Measurements from ENCODE around the gene IQCN. TPM values are rescaled to one million over a fixed set of nuclear protein-coding genes. Genes with fewer than 3 reads are reported as not detected.

Gene IQCN
- total and polyA plus RNA-seq, 2 donors (not counting 1 experiment from before 2014, with no cell fraction given) = 0.79 to 0.83 TPM

DNA sequence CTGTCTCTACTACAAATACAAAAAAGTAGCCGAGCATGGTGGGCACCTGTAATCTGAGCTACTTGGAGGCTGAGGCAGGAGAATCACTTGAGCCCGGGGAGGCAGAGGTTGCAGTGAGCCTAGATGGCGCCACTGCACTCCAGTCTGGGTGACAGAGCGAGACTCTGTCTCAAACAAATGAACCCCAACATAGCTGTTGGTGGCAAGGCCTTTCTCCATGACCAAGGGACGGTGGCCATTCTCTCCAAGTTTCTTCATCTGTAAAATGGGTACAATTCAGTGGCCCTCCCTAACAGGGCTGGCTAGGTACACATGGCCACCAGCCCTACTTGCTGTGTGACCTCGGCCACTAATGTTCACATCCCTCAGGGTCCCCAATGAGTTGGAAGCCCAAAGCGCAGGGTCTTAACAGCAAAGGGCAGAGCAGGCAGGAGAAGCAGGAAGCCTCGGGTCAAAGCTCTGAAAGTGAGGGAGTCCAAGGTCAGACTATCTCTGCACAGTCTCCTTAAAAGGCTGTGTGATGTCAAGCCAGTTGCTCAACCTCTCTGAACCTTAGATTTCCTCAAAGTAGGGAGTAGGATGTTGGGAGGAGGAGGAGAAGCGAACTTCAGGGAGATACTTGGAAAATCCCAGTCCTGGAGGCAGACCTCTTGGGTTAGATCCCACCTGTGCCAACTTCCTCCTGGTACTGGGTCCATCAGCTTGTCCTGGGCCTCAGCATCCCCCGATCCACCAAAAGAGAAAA, 4.4 kb upstream of the IQCN start:
- H3K27me3 ChIP-seq (ENCODE audit: control insufficient read depth, insufficient read depth, low read length) = no peaks in the 10 kb centered on the region
- H3K4me3 ChIP-seq (replicated peaks in 1 of 4; ENCODE audit: control extremely low read depth in 1 of 4, insufficient read depth in 1 of 4, low read depth in 3 of 4, low read length in 4 of 4) = peak overlapping the region; percentile 85 to 95 (median 92)
- H3K79me2 ChIP-seq (ENCODE audit: control insufficient read depth, insufficient read depth, low read length) = peaks cover 49% of the 10 kb centered on the region
- peak overlapping the region; percentile 99 for H3K9ac ChIP-seq (ENCODE audit: insufficient read depth, low read length)
- DNase-seq (ENCODE audit: low read depth in 2 of 2) = peak in 1 of 2 donors; percentile 13
- H3K4me1 ChIP-seq (ENCODE audit: control insufficient read depth, extremely low read depth, insufficient read depth, low read length) = peaks cover 33% of the 10 kb centered on the region
- peak overlapping the region; percentile 97 for H3K4me2 ChIP-seq (ENCODE audit: extremely low read depth, insufficient read depth, low read length)
- no peaks in the 10 kb centered on the region for H3K9me3 ChIP-seq (ENCODE audit: control insufficient read depth, insufficient read depth, low read depth, low read length)
- H2AFZ ChIP-seq (ENCODE audit: low read length) = no peak overlapping the region
- H4K20me1 ChIP-seq (ENCODE audit: control insufficient read depth, extremely low read depth, insufficient read depth, low read length) = no peaks in the 10 kb centered on the region
- peak; percentile 9 to 21 for TF ChIP-seq CTCF (conservative IDR thresholded peaks at IDR 0.05 in 1 of 2, IDR thresholded peaks at IDR 0.05 in 1 of 2; ENCODE audit: low read depth in 1 of 2, low read length in 2 of 2)
- TF ChIP-seq EZH2 (IDR thresholded peaks at IDR 0.05; ENCODE audit: low read length, missing control alignments) = no peak
- peaks cover 11% of the 10 kb centered on the region for H3K36me3 ChIP-seq (ENCODE audit: control insufficient read depth, insufficient read depth, low read length)
- peak overlapping the region; percentile 97 for H3K27ac ChIP-seq (ENCODE audit: insufficient read depth, low read length)

DNA sequence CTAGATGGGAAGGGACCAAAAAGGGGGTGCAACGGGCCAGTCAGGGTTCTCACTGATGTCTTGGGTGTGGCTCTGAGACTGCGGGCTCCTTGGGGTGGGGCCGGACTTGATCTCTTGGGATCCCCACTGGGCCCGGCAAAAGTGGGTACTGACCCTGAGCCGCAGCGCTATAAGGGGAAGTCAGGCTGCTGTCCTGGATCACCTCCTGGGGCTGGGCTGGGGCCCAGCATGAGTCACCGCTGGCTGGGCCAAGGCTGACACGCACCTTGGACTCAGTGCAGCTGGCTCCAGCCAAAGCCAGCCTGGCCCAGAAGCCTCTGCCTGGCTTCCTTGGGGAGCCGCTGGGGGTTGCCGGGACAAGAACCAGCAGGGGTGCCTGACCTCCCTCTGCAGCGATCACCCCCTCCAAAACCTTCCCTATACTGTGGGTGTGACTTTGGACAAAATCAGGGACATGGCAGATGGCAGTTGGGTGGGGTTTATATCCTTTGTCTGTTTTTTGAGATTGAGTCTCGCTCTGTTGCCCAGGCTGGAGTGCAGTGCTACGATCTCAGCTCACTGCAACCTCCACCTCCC, 617 bp upstream of the IQCN start:
- Histone ChIP-seq H2AFZ (ENCODE audit: low read length) (no peak overlapping the region), H4K20me1 (ENCODE audit: control insufficient read depth, extremely low read depth, insufficient read depth, low read length) (no peaks in the 10 kb centered on the region), H3K79me2 (ENCODE audit: control insufficient read depth, insufficient read depth, low read length) (peaks cover 41% of the 10 kb centered on the region), H3K27ac (ENCODE audit: insufficient read depth, low read length) (peak overlapping the region; percentile 62), H3K36me3 (ENCODE audit: control insufficient read depth, insufficient read depth, low read length) (peaks cover 11% of the 10 kb centered on the region), H3K4me1 (ENCODE audit: control insufficient read depth, extremely low read depth, insufficient read depth, low read length) (peaks cover 26% of the 10 kb centered on the region), H3K4me2 (ENCODE audit: extremely low read depth, insufficient read depth, low read length) (peak overlapping the region; percentile 48), H3K9ac (ENCODE audit: insufficient read depth, low read length) (no peak overlapping the region), H3K27me3 (ENCODE audit: control insufficient read depth, insufficient read depth, low read length) (no peaks in the 10 kb centered on the region), H3K4me3 (replicated peaks in 1 of 4; ENCODE audit: control extremely low read depth in 1 of 4, insufficient read depth in 1 of 4, low read depth in 3 of 4, low read length in 4 of 4) (peak overlapping the region in 2 of 4 experiments; percentile 3 to 12), H3K9me3 (ENCODE audit: control insufficient read depth, insufficient read depth, low read depth, low read length) (no peaks in the 10 kb centered on the region)
- DNase-seq (ENCODE audit: low read depth in 2 of 2) = peak; percentile 86 to 88
- TF ChIP-seq EZH2 (IDR thresholded peaks at IDR 0.05; ENCODE audit: low read length, missing control alignments) (no peak), CTCF (conservative IDR thresholded peaks at IDR 0.05 in 1 of 2, IDR thresholded peaks at IDR 0.05 in 1 of 2; ENCODE audit: low read depth in 1 of 2, low read length in 2 of 2) (no peak)

DNA sequence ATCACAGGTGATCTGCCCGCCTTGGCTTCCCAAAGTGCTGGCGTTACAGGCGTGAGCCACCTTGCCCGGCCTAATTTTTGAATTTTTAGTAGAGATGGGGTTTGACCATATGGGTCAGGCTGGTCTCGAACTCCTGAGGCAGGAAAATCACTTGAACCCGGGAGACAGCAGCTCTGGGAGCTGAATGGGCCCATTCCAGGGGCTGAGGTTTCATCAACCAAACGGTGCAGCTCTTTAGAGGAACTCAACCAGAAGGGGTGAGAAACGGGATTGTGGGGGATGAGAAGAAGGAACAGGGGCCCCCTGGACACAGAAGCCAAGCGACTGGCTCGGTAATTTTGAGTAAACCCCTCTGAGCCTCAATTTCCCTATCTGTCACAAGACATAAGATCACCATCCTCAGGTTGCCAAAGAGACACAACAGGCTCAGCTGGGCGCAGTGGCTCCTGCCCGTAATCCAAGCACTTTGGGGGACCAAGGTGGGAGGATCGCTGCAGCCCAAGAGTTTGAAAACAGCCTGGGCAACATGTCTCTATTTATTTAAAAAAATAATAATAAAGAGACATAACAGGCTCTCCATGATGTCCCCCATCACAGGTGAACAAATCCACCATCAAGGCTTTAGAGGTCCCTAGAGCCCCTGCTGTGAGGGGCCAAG, 562 bp downstream of the IQCN start:
- Histone ChIP-seq H4K20me1 (ENCODE audit: control insufficient read depth, extremely low read depth, insufficient read depth, low read length) (no peaks in the 10 kb centered on the region), H3K79me2 (ENCODE audit: control insufficient read depth, insufficient read depth, low read length) (peaks cover 29% of the 10 kb centered on the region)

More for the DNA sequence above, 562 bp downstream of the IQCN start:
- TF ChIP-seq EZH2 (IDR thresholded peaks at IDR 0.05; ENCODE audit: low read length, missing control alignments) (no peak), CTCF (conservative IDR thresholded peaks at IDR 0.05 in 1 of 2, IDR thresholded peaks at IDR 0.05 in 1 of 2; ENCODE audit: low read depth in 1 of 2, low read length in 2 of 2) (no peak)
- Histone ChIP-seq H3K27ac (ENCODE audit: insufficient read depth, low read length) (no peak overlapping the region), H3K4me3 (replicated peaks in 1 of 4; ENCODE audit: control extremely low read depth in 1 of 4, insufficient read depth in 1 of 4, low read depth in 3 of 4, low read length in 4 of 4) (no peak overlapping the region), H3K4me1 (ENCODE audit: control insufficient read depth, extremely low read depth, insufficient read depth, low read length) (peaks cover 23% of the 10 kb centered on the region), H3K4me2 (ENCODE audit: extremely low read depth, insufficient read depth, low read length) (no peak overlapping the region), H3K9ac (ENCODE audit: insufficient read depth, low read length) (no peak overlapping the region), H3K27me3 (ENCODE audit: control insufficient read depth, insufficient read depth, low read length) (no peaks in the 10 kb centered on the region), H3K9me3 (ENCODE audit: control insufficient read depth, insufficient read depth, low read depth, low read length) (no peaks in the 10 kb centered on the region), H3K36me3 (ENCODE audit: control insufficient read depth, insufficient read depth, low read length) (peaks cover 7% of the 10 kb centered on the region), H2AFZ (ENCODE audit: low read length) (no peak overlapping the region)
- DNase-seq (ENCODE audit: low read depth in 2 of 2) = no peak
